NCI-H128 (cell line): Measurements from ENCODE around the gene ADAMTS17.

Source experiments
- DNase-seq: peaks from one replicate; lab custom pipeline; 2025; ENCODE audit not compliant: unreplicated experiment; lab: John Stamatoyannopoulos, UW

Gene ADAMTS17, protein sequence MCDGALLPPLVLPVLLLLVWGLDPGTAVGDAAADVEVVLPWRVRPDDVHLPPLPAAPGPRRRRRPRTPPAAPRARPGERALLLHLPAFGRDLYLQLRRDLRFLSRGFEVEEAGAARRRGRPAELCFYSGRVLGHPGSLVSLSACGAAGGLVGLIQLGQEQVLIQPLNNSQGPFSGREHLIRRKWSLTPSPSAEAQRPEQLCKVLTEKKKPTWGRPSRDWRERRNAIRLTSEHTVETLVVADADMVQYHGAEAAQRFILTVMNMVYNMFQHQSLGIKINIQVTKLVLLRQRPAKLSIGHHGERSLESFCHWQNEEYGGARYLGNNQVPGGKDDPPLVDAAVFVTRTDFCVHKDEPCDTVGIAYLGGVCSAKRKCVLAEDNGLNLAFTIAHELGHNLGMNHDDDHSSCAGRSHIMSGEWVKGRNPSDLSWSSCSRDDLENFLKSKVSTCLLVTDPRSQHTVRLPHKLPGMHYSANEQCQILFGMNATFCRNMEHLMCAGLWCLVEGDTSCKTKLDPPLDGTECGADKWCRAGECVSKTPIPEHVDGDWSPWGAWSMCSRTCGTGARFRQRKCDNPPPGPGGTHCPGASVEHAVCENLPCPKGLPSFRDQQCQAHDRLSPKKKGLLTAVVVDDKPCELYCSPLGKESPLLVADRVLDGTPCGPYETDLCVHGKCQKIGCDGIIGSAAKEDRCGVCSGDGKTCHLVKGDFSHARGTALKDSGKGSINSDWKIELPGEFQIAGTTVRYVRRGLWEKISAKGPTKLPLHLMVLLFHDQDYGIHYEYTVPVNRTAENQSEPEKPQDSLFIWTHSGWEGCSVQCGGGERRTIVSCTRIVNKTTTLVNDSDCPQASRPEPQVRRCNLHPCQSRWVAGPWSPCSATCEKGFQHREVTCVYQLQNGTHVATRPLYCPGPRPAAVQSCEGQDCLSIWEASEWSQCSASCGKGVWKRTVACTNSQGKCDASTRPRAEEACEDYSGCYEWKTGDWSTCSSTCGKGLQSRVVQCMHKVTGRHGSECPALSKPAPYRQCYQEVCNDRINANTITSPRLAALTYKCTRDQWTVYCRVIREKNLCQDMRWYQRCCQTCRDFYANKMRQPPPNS

DNA sequence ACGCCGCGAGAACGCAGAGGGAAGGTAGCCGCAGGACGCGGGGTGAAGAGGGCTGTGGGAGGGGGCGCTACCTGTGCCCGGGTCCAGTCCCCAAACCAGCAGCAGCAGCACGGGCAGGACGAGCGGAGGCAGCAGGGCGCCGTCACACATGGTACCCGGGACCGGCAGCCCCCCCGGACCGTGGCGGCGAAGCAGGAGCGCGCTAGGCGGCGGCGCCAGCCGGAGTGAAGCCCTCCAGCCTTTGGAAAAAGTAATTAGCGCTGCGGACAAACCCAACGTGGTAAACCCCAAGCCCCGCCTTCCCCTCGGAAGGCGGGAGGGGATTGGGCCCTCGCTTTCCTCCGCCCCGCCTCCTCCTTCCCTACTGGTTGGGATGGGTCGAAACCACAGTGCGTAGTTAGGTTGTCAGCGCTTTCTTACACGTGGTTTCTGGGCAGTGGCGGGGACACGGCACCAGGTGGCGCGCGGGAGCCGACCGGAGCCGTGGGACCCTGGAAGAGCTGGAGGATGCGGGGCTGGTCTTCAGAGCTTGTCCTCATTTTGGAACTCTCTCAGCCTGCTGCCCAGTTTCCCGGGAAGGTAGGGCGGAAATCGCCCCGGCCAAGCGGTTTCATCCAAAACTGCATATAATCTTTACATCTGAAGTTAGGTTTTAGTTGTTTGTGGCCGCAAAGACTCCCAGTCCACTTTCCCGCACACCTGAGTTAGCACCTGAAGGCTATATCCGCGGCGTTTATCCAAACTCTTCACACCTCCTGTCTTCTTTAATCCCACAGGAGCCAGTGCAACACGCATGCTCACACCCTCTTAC lies at the start of gene ADAMTS17:
Gene ADAMTS17 (minus strand): TSS at position 226 of the 811 bp plus-strand sequence. CDS start 76 bp downstream, at position 150.
- peak; percentile 85 for DNase-seq

DNA sequence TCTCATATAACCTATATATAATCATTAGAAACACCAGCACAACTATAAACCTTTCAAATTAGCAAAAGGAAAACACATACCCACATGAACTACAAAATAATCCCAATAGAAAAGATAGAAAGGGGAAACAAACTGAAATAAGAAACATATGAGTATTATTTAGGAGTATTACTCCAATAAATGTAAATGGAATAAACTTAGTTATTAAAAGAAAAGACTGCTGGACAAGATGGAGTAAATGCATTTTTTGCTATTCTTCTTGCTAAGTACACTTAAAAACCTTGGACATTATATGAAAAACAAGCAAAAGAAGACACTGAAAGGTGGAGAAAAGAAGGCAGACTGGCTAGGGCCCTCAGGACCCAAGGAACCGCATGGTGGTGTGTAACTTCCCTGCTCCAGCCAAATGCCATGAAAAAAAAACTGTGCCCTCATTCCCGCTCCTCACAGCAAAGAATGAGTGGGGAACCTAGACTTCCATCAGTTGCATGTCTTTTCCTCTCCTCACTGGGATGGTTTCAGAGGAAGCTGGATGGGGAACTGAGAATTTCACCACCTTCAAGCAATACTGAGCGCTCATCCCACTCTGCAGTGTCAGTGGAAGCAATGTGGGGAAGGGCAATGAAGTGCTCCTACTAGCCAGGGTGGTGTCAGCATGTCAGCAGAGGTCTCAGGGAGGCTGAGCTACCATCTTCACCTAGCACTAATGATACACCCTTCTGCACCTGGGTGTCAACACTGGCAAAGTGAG lies 43.7 kb upstream of the ADAMTS17 start:
- no peak for DNase-seq

GRCh38 chr15:100384108-100384410 lies 42.3 kb upstream of the ADAMTS17 start:
- DNase-seq = no peak

DNA sequence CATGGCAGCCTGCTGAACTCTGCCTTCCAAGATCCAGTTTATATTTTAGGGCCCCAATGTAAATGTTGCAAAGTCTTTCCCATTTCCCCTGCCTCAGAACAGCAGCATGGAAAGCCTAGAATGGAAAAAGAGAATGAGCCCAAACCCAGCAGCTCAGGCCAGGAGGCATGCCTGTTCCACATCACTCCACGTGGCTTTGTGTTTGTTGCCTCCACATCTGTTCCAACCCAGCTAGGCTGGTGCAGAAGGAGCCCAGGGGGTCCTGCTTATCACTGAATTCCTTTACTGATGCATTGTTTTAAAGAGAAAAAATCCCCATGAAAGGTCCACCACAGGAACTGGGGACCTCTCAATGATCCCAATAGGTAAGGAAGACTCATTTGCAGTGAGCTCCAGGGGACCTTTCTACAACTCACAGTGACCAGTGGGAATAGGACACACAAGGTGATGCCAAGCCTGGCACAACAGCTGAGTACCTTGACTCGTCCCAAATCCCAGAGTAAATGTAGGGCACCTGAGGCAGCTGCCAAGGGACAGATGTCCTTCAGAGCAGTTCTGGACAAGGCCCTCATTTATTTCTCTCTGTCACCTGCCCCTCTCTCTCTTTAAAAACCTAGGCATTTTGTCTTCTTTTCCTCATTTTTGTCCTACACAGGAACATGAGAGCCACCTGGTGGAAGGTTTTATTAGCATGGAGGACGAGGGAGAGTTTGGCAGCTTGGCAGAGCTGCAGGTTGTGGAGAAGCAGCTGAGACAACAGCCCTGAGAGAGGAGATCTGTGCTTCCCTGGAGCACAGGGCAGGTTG lies 41.7 kb upstream of the ADAMTS17 start:
- no peak for DNase-seq

DNA sequence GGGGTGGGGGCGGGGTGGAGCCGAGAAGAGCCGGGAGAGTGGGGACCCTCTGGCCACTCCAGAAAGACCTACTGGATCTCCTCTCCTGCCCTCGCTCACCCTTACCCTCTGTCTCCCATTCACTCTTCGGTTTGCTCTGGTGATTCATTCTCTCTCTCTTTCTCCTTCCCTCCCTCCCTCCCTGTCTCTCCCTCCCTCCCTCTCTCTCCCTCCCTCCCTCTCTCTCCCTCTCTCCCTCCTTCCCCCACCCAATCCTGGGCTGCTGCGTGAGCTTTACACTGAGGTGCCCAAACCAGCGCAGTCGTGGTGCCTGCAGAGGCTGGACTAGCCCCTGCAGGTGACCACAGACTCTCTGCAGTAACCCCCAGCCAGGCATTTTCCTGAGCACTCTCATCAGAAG lies 32.2 kb upstream of the ADAMTS17 start:
- DNase-seq = no peak

DNA sequence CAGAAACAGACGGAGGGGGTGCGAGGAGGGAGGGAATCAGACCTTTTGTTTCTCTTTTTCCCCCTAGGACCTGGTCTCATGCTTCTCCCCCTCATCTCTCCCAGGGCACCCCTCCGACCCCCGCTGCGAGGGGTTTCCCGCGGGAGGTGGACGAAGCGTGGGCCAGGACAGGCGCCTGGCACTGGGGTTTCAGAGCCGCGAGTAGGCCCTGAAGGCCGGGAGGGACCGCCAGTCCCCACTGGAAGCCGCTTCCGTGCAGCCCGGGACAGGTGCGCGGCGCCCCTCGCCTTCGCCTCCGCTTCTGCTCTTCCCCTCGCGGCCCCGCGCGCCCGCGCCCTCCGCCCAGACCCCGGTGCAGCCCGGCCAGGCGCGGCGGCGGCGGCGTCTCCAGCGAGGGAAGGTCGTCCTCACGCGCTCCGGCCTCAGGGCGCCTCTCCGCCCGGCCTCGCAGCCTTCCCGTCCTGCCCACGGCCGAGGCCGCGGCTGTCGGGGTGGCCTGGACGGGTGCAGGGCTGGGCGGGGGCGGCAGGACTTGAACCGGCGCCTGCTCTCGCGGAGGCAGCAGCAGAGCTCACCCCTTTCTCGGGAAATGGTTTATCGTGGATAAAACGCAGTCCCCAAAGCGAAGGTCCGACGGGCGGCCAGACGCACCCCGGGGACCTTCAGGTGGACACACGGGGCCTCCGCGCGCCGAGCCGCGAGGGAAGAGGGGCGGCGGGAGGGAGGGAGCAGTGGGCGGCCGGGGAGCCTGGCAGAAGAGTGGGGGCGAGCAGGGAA lies 31.5 kb upstream of the ADAMTS17 start:
- no peak for DNase-seq

GRCh38 chr15:100372739-100373119 lies 31.0 kb upstream of the ADAMTS17 start:
- no peak for DNase-seq

- DNase-seq = no peak
These were observed 13.6 kb upstream of the ADAMTS17 start for GRCh38 chr15:100355342-100355741.

- DNase-seq = no peak
These were observed 11.7 kb upstream of the ADAMTS17 start for GRCh38 chr15:100353449-100353848.

DNA sequence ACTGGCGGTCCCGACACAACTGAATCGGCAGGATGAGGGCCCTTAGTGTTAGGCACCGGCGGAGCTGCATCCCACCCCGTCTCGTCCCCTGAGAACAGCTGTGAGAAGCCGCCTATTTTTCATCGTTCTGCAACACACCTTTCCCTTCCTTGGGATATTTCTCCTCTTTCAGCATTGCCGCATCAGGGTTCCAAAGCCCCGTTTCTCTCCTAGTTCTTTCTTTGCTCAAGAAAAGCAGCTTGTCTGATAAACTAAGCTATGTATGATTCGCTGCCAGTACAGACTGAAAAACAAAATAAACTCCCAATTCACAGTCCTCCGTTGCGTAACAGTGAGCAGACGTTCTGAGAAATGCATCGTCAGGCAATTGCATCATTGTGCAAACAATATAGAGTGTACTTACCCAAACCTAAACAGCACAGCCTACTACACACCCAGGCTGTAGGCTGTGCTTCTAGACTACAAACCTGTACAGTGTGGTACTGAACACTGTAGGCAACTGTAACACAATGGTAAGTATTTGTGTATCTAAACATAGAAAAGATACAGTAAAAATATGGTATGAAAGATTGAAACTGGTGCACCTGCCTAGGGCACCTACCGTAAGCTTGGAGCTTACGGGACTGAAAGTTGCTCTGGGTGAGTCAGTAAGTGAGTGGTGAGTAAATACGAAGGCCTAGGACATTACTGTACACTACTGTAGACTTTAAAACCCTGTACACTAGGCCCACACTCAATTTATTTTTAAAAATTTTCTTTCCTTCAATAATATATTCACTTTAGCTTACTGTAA lies 8.9 kb upstream of the ADAMTS17 start:
- DNase-seq = no peak

- DNase-seq = peak; percentile 53
These were observed 8.1 kb upstream of the ADAMTS17 start for GRCh38 chr15:100349696-100350433.

DNA sequence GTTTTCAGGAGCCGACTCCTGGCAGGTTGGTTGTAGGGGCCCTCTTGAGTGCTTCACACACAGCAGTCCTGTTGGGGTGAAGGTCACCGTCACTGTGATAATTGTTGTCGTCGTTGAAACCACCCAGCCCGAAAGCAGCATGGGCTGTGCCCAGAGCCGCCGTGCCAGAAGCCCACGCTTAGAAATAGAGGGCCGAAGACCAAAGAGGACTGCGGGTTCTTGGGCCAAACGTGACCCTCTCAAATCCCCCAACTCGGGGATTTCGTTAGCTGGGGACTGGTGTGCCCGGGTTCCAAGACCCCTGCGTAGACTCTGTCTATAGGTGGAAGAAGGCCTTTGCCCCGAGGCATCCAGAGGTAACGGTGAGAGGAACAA lies 7.5 kb upstream of the ADAMTS17 start:
- DNase-seq = no peak

DNA sequence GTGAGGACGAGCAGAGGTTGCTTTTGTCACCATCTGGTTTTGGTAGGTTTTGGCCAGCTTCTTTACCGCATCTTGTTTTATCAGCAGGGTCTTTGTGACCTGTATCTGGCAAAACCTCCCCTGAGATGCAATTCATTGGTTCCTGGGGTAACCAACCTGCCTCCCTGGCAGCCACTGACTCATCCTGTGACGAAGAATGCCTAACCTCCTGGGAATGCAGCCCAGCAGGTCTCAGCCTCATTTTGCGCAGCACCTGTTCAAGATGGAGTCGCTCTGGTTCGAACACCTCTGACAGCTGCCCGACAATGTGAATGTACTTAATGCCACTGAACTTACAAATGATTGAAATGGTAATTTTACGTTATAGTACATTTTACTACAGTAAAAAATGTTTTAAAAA lies 6.8 kb upstream of the ADAMTS17 start:
- DNase-seq = no peak

GRCh38 chr15:100346866-100347512 lies 5.2 kb upstream of the ADAMTS17 start:
- DNase-seq = no peak

DNA sequence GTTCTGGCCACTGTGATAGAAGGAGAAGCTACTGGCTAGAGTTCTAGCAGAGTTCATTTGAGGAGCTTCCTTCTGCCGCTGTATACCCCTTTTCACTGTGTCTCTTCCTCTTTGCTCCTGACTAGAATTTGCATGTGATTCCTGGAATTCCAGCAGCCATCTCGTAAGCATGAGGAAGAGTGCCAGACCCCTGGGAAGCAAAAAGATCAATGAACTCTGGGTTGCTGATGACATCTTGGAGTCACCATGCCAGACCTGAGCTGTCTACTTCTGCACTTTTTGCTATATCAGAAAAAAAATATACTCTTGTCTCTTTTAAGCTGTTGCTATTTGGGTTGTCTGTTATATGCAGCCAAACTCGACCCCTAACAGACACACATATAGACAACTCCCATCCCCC lies 3.7 kb upstream of the ADAMTS17 start:
- no peak for DNase-seq

- no peak for DNase-seq
These were observed 1.5 kb upstream of the ADAMTS17 start for GRCh38 chr15:100343251-100343650.

GRCh38 chr15:100341239-100341749 lies 481 bp downstream of the ADAMTS17 start:
- DNase-seq = no peak
